ENCODE data around the gene MRNIP.

GRCh38 chr5:179873588-179874110 is 15.0 kb upstream of the MRNIP start:
- no peak for TF ChIP-seq CTCF (IDR thresholded peaks at IDR 0.05; ENCODE audit: low read depth, low read length, poor library complexity, severe bottlenecking)
- TF ChIP-seq EZH2phosphoT487 (IDR thresholded peaks at IDR 0.05; ENCODE audit: borderline replicate concordance, low read length) = no peak
